Measurements from ENCODE around the gene GALNT5. TPM values are rescaled to one million over a fixed set of nuclear protein-coding genes. Genes with fewer than 3 reads are reported as not detected.
"Not testable (repeated sequence)": the region's sequence is repeated elsewhere in the genome, so short reads cannot be mapped to it uniquely, and the experiment has no call there.

The GALNT5 gene, protein sequence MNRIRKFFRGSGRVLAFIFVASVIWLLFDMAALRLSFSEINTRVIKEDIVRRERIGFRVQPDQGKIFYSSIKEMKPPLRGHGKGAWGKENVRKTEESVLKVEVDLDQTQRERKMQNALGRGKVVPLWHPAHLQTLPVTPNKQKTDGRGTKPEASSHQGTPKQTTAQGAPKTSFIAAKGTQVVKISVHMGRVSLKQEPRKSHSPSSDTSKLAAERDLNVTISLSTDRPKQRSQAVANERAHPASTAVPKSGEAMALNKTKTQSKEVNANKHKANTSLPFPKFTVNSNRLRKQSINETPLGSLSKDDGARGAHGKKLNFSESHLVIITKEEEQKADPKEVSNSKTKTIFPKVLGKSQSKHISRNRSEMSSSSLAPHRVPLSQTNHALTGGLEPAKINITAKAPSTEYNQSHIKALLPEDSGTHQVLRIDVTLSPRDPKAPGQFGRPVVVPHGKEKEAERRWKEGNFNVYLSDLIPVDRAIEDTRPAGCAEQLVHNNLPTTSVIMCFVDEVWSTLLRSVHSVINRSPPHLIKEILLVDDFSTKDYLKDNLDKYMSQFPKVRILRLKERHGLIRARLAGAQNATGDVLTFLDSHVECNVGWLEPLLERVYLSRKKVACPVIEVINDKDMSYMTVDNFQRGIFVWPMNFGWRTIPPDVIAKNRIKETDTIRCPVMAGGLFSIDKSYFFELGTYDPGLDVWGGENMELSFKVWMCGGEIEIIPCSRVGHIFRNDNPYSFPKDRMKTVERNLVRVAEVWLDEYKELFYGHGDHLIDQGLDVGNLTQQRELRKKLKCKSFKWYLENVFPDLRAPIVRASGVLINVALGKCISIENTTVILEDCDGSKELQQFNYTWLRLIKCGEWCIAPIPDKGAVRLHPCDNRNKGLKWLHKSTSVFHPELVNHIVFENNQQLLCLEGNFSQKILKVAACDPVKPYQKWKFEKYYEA
- total RNA-seq: not detected in 2 replicates

- H3K27ac Mint-ChIP-seq: peak within 1 kb of the TSS; percentile 2
- no peak within 1 kb of the TSS for H3K4me3 Mint-ChIP-seq
- H3K36me3 Mint-ChIP-seq (ENCODE audit: low read depth): no peaks in the 10 kb centered on the region
- H3K27me3 Mint-ChIP-seq: peaks cover 2% of the 10 kb centered on the region
- H3K4me1 Mint-ChIP-seq: peaks cover 34% of the 10 kb centered on the region
- peaks cover 3% of the 10 kb centered on the region for H3K9me3 Mint-ChIP-seq
- intact Hi-C loops (cut with micrococcal nuclease): loop anchor here (2.0 to 5.0 kb wide), 2 partner anchors 349 to 780 kb away; no protein-coding TSS in a partner anchor
- no peak for DNase-seq
These were observed at the start of gene GALNT5 for GRCh38 chr2:157257312-157258252. GALNT5 (plus strand) TSS chr2:157257705; CDS start chr2:157258083, 378 bp downstream.

DNA sequence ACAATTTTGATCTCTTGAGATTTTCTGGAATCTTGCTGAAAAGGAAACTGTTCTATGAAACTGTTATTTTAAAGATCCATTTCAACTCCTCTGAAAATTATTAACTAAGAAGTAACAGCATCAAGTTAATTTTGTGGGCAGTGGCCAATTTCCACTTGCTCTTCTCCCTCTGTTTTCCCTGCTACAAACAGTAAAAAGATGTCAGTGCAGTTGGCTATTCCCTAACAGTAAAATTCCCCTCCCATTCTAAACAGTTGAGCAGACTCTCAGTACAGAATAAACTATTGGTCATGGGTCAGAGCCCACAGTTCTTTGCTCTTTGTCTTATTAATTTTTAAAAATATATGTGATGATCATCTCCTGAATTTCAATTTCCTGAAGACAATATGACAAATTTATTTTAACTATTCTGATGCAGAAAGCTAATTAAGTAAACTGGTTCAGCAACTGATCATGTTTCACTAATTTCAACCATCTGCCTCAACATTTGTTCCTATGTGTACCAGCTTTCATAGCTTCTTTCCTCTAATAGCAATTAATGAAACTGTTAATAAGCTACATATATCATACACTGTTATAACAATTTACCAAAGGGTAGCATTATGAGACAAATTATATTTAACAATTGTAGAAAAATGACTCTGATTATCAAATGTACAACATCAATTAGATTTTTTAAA lies 41.1 kb upstream of the GALNT5 start:
- H3K9me3 Mint-ChIP-seq: no peaks in the 10 kb centered on the region
- peaks cover 10% of the 10 kb centered on the region for H3K27me3 Mint-ChIP-seq
- H3K4me1 Mint-ChIP-seq: no peaks in the 10 kb centered on the region
- H3K36me3 Mint-ChIP-seq (ENCODE audit: low read depth): no peaks in the 10 kb centered on the region
- no peak overlapping the region for H3K4me3 Mint-ChIP-seq
- intact Hi-C loops (cut with micrococcal nuclease): no loop called here
- H3K27ac Mint-ChIP-seq: no peak overlapping the region
- no peak for DNase-seq

DNA sequence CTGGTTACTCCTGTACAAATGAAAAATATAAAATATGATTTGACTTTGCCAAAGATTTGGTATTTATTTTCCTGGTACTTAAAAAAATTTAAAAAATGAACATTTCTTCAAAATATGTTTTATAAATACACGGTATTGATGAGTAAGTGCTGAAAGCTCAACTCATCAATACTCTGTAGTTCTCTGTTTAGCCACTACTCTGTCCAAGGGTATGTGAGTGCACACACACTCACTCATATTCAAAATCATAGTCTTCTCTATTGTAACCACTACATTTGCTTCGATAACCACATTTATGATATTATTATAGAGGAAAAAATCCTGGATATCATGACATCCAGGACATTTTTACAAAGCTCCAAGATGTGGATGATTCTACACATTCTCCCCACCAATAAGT lies 40.1 kb upstream of the GALNT5 start:
- Mint-ChIP-seq H3K4me1 (no peaks in the 10 kb centered on the region), H3K27me3 (peaks cover 13% of the 10 kb centered on the region), H3K9me3 (no peaks in the 10 kb centered on the region), H3K27ac (no peak overlapping the region), H3K36me3 (ENCODE audit: low read depth) (no peaks in the 10 kb centered on the region), H3K4me3 (no peak overlapping the region)
- intact Hi-C loops (cut with micrococcal nuclease): no loop called here
- DNase-seq: no peak

- Mint-ChIP-seq H3K27me3 (peaks cover 17% of the 10 kb centered on the region), H3K9me3 (no peaks in the 10 kb centered on the region), H3K4me1 (no peaks in the 10 kb centered on the region), H3K27ac (no peak overlapping the region), H3K4me3 (no peak overlapping the region), H3K36me3 (ENCODE audit: low read depth) (no peaks in the 10 kb centered on the region)
- no peak for DNase-seq
- intact Hi-C loops (cut with micrococcal nuclease): no loop called here
These were observed 38.6 kb upstream of the GALNT5 start for GRCh38 chr2:157218911-157219310.

GRCh38 chr2:157220502-157220901 lies 37.0 kb upstream of the GALNT5 start:
- Mint-ChIP-seq H3K27ac (no peak overlapping the region), H3K4me1 (no peaks in the 10 kb centered on the region), H3K36me3 (ENCODE audit: low read depth) (no peaks in the 10 kb centered on the region), H3K9me3 (no peaks in the 10 kb centered on the region), H3K4me3 (no peak overlapping the region), H3K27me3 (peaks cover 19% of the 10 kb centered on the region)
- DNase-seq: no peak
- intact Hi-C loops (cut with micrococcal nuclease): no loop called here

DNA sequence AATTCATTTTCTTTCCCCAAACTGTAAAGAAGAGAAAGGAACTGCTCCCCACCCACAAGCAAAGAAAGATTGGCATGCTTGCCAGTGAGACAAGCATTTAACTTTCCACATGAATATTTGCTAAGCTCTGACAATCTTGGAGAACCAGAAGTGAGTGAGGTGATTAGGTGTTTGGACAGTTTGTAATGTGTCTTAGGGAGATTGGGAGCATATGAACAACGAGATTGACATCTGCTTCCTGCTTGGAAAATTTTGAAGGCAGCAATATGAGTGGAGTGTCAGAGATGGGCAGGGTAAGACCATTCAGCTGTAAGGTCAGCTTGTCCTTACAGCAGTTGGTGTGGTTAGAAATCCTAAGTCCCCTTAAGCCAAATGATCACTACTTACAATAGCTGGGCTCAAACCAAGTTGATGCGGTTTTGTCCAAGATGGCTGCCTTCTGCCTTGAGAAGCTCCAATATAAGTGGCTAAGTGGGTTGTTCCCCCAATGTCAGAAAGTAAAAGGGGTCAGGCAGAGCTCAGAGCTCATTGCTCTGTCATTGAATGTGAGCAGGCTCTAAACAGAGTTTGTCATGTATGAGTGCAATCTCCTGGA lies 36.0 kb upstream of the GALNT5 start:
- Mint-ChIP-seq H3K36me3 (ENCODE audit: low read depth) (no peaks in the 10 kb centered on the region), H3K4me1 (no peaks in the 10 kb centered on the region), H3K9me3 (no peaks in the 10 kb centered on the region), H3K4me3 (no peak overlapping the region), H3K27ac (no peak overlapping the region), H3K27me3 (peaks cover 17% of the 10 kb centered on the region)
- DNase-seq: no peak
- intact Hi-C loops (cut with micrococcal nuclease): no loop called here

DNA sequence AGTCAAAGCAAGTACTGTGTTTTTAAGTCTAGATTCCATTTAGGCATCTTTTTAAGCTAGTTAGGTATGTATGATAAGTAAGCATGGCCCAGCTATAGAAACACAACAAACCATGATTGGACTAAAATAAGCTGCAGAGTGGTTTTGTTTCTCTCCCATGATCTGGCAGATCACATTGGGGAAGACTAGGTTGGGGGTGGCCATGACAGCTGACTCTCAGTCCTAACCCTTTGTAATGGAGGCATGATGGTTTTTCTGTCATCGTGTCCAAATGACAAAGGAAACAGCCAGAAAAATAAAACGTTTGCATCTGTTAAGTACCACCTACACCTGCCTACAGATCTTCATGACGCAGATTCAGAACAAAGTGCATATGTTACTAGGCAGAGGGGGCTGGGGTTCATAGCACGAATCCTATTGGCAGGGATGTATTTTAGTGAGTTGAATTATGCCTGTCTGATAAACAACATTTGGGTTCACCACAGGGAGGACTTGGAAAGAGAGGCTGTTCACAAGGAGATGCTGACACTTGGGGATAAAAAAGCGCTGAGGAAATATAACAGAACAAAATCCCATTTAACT lies 33.8 kb upstream of the GALNT5 start:
- intact Hi-C loops (cut with micrococcal nuclease): no loop called here
- Mint-ChIP-seq H3K36me3 (ENCODE audit: low read depth) (no peaks in the 10 kb centered on the region), H3K27ac (no peak overlapping the region), H3K27me3 (peaks cover 24% of the 10 kb centered on the region), H3K9me3 (no peaks in the 10 kb centered on the region), H3K4me3 (no peak overlapping the region), H3K4me1 (no peaks in the 10 kb centered on the region)
- DNase-seq: no peak

DNA sequence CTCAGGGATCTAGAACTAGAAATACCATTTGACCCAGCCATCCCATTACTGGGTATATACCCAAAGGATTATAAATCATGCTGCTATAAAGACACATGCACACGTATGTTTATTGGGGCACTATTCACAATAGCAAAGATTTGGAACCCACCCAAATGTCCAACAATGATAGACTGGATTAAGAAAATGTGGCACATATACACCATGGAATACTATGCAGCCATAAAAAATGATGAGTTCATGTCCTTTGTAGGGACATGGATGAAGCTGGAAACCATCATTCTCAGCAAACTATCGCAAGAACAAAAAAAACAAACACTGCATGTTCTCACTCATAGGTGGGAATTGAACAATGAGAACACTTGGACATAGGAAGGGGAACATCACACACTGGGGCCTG lies 33.1 kb upstream of the GALNT5 start:
- H3K4me1 Mint-ChIP-seq; H3K9me3 Mint-ChIP-seq; H3K36me3 Mint-ChIP-seq (ENCODE audit: low read depth); DNase-seq; H3K27ac Mint-ChIP-seq; H3K4me3 Mint-ChIP-seq; intact Hi-C loops (cut with micrococcal nuclease): not testable (repeated sequence)
- H3K27me3 Mint-ChIP-seq: peaks cover 30% of the 10 kb centered on the region

DNA sequence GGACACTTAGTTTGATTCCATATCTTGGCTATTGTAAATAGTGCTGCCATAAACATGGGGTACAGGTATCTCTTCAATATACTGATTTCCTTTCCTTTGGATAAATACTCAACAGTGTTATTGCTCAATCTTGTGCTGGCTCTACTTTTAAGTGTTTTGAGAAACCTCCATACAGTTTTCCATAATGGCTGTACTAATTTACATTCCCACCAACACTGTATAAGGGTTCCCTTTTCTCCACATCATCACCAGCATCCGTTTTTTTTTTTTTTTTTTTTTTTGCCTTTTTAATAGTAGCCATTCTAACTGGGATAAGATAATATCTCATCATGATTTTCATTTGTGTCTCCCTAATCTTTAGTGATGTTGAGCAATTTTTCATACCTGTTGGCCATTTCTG lies 29.9 kb upstream of the GALNT5 start:
- Mint-ChIP-seq H3K4me1 (no peaks in the 10 kb centered on the region), H3K27me3 (peaks cover 27% of the 10 kb centered on the region), H3K9me3 (no peaks in the 10 kb centered on the region), H3K27ac (no peak overlapping the region), H3K4me3 (no peak overlapping the region), H3K36me3 (ENCODE audit: low read depth) (no peaks in the 10 kb centered on the region)
- intact Hi-C loops (cut with micrococcal nuclease): no loop called here
- no peak for DNase-seq

- H3K36me3 Mint-ChIP-seq (ENCODE audit: low read depth): no peaks in the 10 kb centered on the region
- peaks cover 27% of the 10 kb centered on the region for H3K27me3 Mint-ChIP-seq
- H3K4me1 Mint-ChIP-seq: no peaks in the 10 kb centered on the region
- no peak for DNase-seq
- no peaks in the 10 kb centered on the region for H3K9me3 Mint-ChIP-seq
- intact Hi-C loops (cut with micrococcal nuclease): no loop called here
- no peak overlapping the region for H3K27ac Mint-ChIP-seq
- H3K4me3 Mint-ChIP-seq: no peak overlapping the region
These were observed 28.6 kb upstream of the GALNT5 start for GRCh38 chr2:157228946-157229345.

DNA sequence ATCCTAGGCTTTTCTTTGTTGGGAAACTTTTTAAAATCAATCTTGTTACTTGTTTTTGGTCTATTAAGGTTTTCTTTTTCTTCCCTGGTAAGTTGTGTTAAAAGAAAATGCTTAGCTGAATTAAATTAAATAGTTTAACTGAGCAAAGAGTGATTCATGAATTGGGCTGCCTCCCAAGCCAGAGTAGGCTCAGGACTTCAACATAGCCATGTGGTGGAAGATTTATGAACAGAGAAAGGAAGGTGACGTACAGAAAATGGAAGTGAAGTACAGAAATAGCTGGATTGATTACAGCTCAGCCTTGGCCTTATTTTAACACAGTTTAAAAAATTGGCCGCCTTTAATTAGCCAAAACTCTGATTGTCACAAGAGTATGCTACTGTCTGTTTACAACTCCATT lies 27.9 kb upstream of the GALNT5 start:
- peaks cover 27% of the 10 kb centered on the region for H3K27me3 Mint-ChIP-seq
- H3K4me1 Mint-ChIP-seq: no peaks in the 10 kb centered on the region
- no peak overlapping the region for H3K4me3 Mint-ChIP-seq
- H3K27ac Mint-ChIP-seq: no peak overlapping the region
- no peak for DNase-seq
- H3K9me3 Mint-ChIP-seq: no peaks in the 10 kb centered on the region
- no peaks in the 10 kb centered on the region for H3K36me3 Mint-ChIP-seq (ENCODE audit: low read depth)
- intact Hi-C loops (cut with micrococcal nuclease): no loop called here

DNA sequence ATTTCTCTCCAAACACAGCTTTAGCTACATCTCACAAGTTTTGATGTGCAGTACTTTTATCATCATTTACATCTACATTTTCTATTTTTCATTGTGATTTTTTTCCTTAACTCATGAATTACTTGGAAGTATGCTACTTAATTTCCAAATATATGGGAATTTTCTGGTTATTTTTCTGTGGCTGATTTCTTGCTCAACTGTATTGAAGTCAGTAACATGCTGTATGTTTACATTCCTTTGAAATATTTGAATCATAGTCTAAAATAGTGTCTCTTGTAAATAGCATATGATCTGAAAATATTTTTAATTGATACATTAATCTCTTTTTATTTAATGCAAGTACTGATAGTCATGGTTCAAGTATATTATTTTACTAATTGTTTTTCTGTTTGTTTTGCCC lies 26.0 kb upstream of the GALNT5 start:
- Mint-ChIP-seq H3K4me1 (no peaks in the 10 kb centered on the region), H3K36me3 (ENCODE audit: low read depth) (no peaks in the 10 kb centered on the region), H3K9me3 (no peaks in the 10 kb centered on the region), H3K27ac (no peak overlapping the region), H3K4me3 (no peak overlapping the region), H3K27me3 (peaks cover 29% of the 10 kb centered on the region)
- intact Hi-C loops (cut with micrococcal nuclease): no loop called here
- no peak for DNase-seq
